Right lobe of liver (tissue), 4 donors: ENCODE measurements around the gene SLC7A5.

Experiments used
- POLR2A ChIP-seq: fragments of 450-650 bp; IDR thresholded peaks from one replicate; pipeline ENCODE4 v1.6.1; 2017; ENCODE audit warnings: antibody characterized with exemption, mild to moderate bottlenecking
- TF ChIP-seq, protein P1 (sequence below), 4 donors: fragments of 200-600 bp in 3 of 4; fragments of 450-650 bp in 1 of 4; IDR thresholded peaks; one replicate each; pipeline versions ENCODE4 v1.5.1 to v1.8.0; 2016 to 2022; ENCODE audit warnings: antibody characterized with exemption in 4 of 4, mild to moderate bottlenecking in 2 of 4
- donor health status: DM: no; HTN: no; CAD: no.
- donor health status: DM: no; HTN: no; CAD: no.
- donor health status: DM: no; HTN: yes; CAD: no.

DNA sequence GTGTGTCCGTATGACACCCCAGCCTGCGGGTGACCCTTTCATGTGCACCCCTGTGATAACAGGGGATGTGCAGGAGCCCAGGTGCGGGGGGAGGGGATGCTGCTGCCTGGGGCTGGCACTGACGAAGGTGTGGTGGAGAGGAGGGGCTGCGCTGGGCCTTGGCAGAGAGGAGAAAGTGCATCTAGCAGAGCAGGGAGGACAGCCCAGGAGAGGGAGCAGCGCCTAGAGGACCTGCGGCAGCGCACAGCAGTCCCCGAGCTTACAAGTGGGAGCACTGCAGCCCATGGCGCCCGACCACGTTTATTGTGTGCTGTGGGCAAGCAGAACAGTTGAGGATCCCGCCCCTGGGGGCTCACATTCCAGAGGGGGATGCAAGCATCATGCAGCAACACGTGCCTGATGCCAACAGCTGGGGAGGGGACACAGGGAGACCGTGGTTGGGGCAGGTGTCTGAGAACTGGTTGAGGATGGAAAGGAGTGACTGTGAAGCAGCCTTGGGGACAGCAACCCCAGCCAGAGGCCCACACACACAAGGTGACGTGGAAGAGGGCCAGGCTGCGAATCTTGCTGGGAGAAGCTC lies 10.9 kb upstream of the SLC7A5 start:
- TF ChIP-seq, protein P1, sequence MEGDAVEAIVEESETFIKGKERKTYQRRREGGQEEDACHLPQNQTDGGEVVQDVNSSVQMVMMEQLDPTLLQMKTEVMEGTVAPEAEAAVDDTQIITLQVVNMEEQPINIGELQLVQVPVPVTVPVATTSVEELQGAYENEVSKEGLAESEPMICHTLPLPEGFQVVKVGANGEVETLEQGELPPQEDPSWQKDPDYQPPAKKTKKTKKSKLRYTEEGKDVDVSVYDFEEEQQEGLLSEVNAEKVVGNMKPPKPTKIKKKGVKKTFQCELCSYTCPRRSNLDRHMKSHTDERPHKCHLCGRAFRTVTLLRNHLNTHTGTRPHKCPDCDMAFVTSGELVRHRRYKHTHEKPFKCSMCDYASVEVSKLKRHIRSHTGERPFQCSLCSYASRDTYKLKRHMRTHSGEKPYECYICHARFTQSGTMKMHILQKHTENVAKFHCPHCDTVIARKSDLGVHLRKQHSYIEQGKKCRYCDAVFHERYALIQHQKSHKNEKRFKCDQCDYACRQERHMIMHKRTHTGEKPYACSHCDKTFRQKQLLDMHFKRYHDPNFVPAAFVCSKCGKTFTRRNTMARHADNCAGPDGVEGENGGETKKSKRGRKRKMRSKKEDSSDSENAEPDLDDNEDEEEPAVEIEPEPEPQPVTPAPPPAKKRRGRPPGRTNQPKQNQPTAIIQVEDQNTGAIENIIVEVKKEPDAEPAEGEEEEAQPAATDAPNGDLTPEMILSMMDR (IDR thresholded peaks at IDR 0.05), result no peak
- TF ChIP-seq POLR2A, result no peak
